ENCODE data around the gene ANKRD53. TPM values are rescaled to one million over a fixed set of nuclear protein-coding genes. Genes with fewer than 3 reads are reported as not detected.
A peak's percentile ranks its signal among the peaks of the same experiment; 100 is the strongest.
"Not testable (repeated sequence)": the region's sequence is repeated elsewhere in the genome, so short reads cannot be mapped to it uniquely, and the experiment has no call there.

Gene ANKRD53
- total RNA-seq, 2 donors from 2014 or later, result 0.36 to 0.74 TPM

GRCh38 chr2:70999362-70999761 lies 20.9 kb downstream of the ANKRD53 start:
- WGBS, result 65% methylated on average over 2 of the region's 2 CpGs
- H3K36me3 ChIP-seq, result no peaks in the 10 kb centered on the region
- intact Hi-C loops (cut with DNase I), result no loop called here

DNA sequence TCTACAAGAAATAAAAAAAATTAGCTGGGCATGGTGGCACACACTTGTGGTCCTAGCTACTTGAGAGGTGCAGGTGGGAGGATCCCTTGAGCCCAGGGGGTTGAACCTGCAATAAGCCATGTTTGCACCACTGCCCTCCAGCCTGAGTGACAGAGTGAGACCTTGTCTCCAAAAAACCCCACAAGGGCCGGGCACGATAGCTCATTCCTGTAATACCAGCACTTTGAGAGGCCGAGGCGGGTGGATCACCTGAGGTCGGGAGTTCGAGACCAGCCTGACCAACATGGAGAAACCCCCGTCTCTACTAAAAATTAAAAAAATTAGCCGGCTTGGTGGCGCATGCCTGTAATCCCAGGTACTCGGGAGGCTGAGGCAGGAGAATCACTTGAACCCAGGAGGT lies 21.5 kb downstream of the ANKRD53 start:
- H3K36me3 ChIP-seq; H3K27ac ChIP-seq; H3K4me3 ChIP-seq; intact Hi-C loops (cut with DNase I); DNase-seq (ENCODE audit: low spot score); H3K4me1 ChIP-seq (replicated peaks); H3K9me3 ChIP-seq; H3K27me3 ChIP-seq (replicated peaks; ENCODE audit: insufficient read depth): not testable (repeated sequence)
- 97% methylated on average over 10 of the region's 10 CpGs for WGBS

More at GRCh38 chr2:70999362-70999761, 20.9 kb downstream of the ANKRD53 start:
- no peaks in the 10 kb centered on the region for H3K27me3 ChIP-seq (replicated peaks; ENCODE audit: insufficient read depth)
- TF ChIP-seq POLR2AphosphoS5 (IDR thresholded peaks at IDR 0.05) (no peak), POLR2A (IDR thresholded peaks at IDR 0.05) (no peak)
- TF ChIP-seq, protein P1, sequence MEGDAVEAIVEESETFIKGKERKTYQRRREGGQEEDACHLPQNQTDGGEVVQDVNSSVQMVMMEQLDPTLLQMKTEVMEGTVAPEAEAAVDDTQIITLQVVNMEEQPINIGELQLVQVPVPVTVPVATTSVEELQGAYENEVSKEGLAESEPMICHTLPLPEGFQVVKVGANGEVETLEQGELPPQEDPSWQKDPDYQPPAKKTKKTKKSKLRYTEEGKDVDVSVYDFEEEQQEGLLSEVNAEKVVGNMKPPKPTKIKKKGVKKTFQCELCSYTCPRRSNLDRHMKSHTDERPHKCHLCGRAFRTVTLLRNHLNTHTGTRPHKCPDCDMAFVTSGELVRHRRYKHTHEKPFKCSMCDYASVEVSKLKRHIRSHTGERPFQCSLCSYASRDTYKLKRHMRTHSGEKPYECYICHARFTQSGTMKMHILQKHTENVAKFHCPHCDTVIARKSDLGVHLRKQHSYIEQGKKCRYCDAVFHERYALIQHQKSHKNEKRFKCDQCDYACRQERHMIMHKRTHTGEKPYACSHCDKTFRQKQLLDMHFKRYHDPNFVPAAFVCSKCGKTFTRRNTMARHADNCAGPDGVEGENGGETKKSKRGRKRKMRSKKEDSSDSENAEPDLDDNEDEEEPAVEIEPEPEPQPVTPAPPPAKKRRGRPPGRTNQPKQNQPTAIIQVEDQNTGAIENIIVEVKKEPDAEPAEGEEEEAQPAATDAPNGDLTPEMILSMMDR (IDR thresholded peaks at IDR 0.05), result no peak
- no peaks in the 10 kb centered on the region for H3K9me3 ChIP-seq
- no peak overlapping the region for H3K4me3 ChIP-seq
- H3K27ac ChIP-seq, result no peak overlapping the region
- no peaks in the 10 kb centered on the region for H3K4me1 ChIP-seq (replicated peaks)
- no peak for DNase-seq (ENCODE audit: low spot score)

- H3K36me3 ChIP-seq, result no peaks in the 10 kb centered on the region
- H3K4me3 ChIP-seq, result no peak overlapping the region
- H3K27me3 ChIP-seq (replicated peaks; ENCODE audit: insufficient read depth), result no peaks in the 10 kb centered on the region
- peak; percentile 36 for DNase-seq (ENCODE audit: low spot score)
- H3K4me1 ChIP-seq (replicated peaks), result no peaks in the 10 kb centered on the region
- H3K27ac ChIP-seq, result no peak overlapping the region
- WGBS, result 27% methylated on average over 21 of the region's 21 CpGs
- no peak for TF ChIP-seq POLR2A (IDR thresholded peaks at IDR 0.05)
- TF ChIP-seq, protein P1 (IDR thresholded peaks at IDR 0.05), result peak; percentile 69 to 77 (median 74)
- peak; percentile 41 for TF ChIP-seq POLR2AphosphoS5 (IDR thresholded peaks at IDR 0.05)
- intact Hi-C loops (cut with DNase I), result no loop called here
- no peaks in the 10 kb centered on the region for H3K9me3 ChIP-seq
These were observed 22.6 kb downstream of the ANKRD53 start for GRCh38 chr2:71000780-71001591.

DNA sequence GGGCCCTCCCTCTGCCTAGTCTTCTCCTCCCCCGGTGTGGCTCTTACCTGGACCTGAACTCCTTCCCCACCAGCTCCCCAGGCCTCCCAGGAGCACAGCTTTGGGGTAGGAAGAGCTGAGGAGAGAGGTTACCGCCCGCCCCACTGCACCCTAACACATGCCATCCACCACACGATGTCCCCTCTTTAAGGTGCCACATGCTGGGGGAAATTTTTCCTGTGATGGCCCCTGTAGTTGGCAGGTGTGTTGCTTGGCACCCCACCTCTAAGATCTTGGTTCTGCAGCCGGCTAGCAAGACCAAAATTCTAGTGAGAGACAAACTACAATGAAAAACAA lies 23.1 kb downstream of the ANKRD53 start:
- TF ChIP-seq POLR2A (IDR thresholded peaks at IDR 0.05) (no peak), POLR2AphosphoS5 (IDR thresholded peaks at IDR 0.05) (no peak)
- TF ChIP-seq, protein P1 (IDR thresholded peaks at IDR 0.05), result no peak
- DNase-seq (ENCODE audit: low spot score), result no peak
- no peaks in the 10 kb centered on the region for H3K9me3 ChIP-seq
- no peaks in the 10 kb centered on the region for H3K27me3 ChIP-seq (replicated peaks; ENCODE audit: insufficient read depth)
- WGBS, result 78% methylated on average over 5 of the region's 5 CpGs
- no peaks in the 10 kb centered on the region for H3K4me1 ChIP-seq (replicated peaks)
- intact Hi-C loops (cut with DNase I), result no loop called here
- no peaks in the 10 kb centered on the region for H3K36me3 ChIP-seq
- no peak overlapping the region for H3K27ac ChIP-seq
- no peak overlapping the region for H3K4me3 ChIP-seq

DNA sequence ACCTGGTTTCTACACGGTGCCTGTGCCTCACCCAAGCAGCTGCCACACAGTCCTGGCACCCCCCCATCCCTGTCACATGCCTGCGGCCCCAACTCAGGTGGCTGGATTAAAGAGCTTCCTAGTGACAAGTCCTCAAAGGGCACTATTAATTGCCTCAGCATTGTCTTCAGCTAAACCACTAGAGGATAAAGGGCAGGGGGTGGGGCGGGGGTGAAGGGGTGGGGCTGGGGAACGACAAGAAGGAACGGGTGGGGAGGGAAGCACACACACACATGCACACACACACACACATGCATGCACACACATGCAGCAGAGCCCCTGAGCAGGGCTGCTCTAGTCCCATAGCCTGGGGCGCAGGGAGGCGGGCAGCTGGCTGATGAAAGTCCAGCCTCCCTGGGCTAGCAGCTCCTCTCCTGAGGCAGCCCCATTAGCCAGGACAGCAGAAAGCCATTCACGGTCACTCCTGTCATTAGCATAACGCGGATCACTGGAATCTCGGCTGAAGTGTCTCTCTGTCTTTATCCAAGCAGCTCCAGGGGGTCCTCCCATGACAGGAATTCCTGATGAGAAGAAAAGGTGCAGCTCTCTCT lies 23.6 kb downstream of the ANKRD53 start:
- H3K27me3 ChIP-seq (replicated peaks; ENCODE audit: insufficient read depth), result no peaks in the 10 kb centered on the region
- TF ChIP-seq POLR2A (IDR thresholded peaks at IDR 0.05), result no peak
- H3K27ac ChIP-seq, result no peak overlapping the region
- no peaks in the 10 kb centered on the region for H3K36me3 ChIP-seq
- no peak for DNase-seq (ENCODE audit: low spot score)
- no peaks in the 10 kb centered on the region for H3K9me3 ChIP-seq
- H3K4me1 ChIP-seq (replicated peaks), result no peaks in the 10 kb centered on the region
- 32% methylated on average over 11 of the region's 11 CpGs for WGBS
- intact Hi-C loops (cut with DNase I), result no loop called here
- no peak overlapping the region for H3K4me3 ChIP-seq

DNA sequence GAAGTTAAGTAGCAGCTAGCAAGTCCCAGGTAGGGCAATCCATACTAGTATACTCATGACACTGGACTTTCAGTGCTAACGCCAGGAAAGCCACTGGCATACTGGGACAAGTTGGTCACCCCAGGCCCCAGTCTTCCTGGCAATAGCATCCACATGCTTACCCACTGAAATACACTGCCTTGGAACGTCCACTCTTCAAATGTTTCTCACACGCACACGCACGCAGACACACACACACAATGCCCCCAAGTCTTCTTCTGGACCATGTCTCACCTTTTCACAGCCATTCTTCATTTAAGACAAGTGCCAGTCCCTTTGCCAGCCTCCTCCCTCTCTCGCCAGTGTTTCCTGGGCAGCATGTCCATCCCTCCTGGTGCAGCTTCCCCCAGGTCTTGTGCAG lies 25.0 kb downstream of the ANKRD53 start:
- H3K9me3 ChIP-seq, result no peaks in the 10 kb centered on the region
- no peaks in the 10 kb centered on the region for H3K27me3 ChIP-seq (replicated peaks; ENCODE audit: insufficient read depth)
- H3K27ac ChIP-seq, result no peak overlapping the region
- DNase-seq (ENCODE audit: low spot score), result no peak
- no peaks in the 10 kb centered on the region for H3K36me3 ChIP-seq
- TF ChIP-seq POLR2AphosphoS5 (IDR thresholded peaks at IDR 0.05) (no peak), POLR2A (IDR thresholded peaks at IDR 0.05) (no peak)
- TF ChIP-seq, protein P1 (IDR thresholded peaks at IDR 0.05), result no peak
- no peak overlapping the region for H3K4me3 ChIP-seq
- no peaks in the 10 kb centered on the region for H3K4me1 ChIP-seq (replicated peaks)
- WGBS, result 82% methylated on average over 6 of the region's 6 CpGs
- intact Hi-C loops (cut with DNase I), result no loop called here
